AG09319 (cell line): Measurements from ENCODE around the gene ZNF319.

Experiments
- DNase-seq: peaks from one replicate; pipeline ENCODE4 v3.0.0-alpha.2; 2010; ENCODE audit warnings: low read depth; ENCODE audit errors: extremely low read depth
- CTCF ChIP-seq: IDR thresholded peaks from 2 replicates; pipeline ENCODE4 v1.5.1; 2011; ENCODE audit warnings: low read depth, mild to moderate bottlenecking, inconsistent platforms, low read length, moderate library complexity

Gene ZNF319

GRCh38 chr16:57994361-57994760, 6.1 kb downstream of the ZNF319 start:
- DNase-seq: no peak

GRCh38 chr16:57993897-57994296, 6.6 kb downstream of the ZNF319 start:
- no peak for DNase-seq
- no peak for TF ChIP-seq CTCF

More at GRCh38 chr16:57994361-57994760, 6.1 kb downstream of the ZNF319 start:
- TF ChIP-seq CTCF: no peak

GRCh38 chr16:57993438-57993837, 7.0 kb downstream of the ZNF319 start:
- no peak for DNase-seq
- TF ChIP-seq CTCF: no peak

GRCh38 chr16:57992084-57992483, 8.4 kb downstream of the ZNF319 start:
- DNase-seq: no peak
- TF ChIP-seq CTCF: no peak

- no peak for TF ChIP-seq CTCF
- DNase-seq: no peak
Measured at GRCh38 chr16:57991551-57992059, 8.9 kb downstream of the ZNF319 start.

- no peak for DNase-seq
- TF ChIP-seq CTCF: no peak
Measured at GRCh38 chr16:57988929-57989328, 11.5 kb downstream of the ZNF319 start.

- no peak for TF ChIP-seq CTCF
- no peak for DNase-seq
Measured at GRCh38 chr16:57987441-57988177, 12.9 kb downstream of the ZNF319 start.
